ENCODE results near the gene RAD1.
"Not testable (repeated sequence)": the region's sequence is repeated elsewhere in the genome, so short reads cannot be mapped to it uniquely, and the experiment has no call there.

Gene RAD1

GRCh38 chr5:34915139-34915855 lies at the start of gene RAD1, which contains the start of gene BRIX1:
RAD1 (minus strand) TSS chr5:34915504; CDS start chr5:34914892, 612 bp downstream.
BRIX1 (plus strand) TSS chr5:34915711; CDS start chr5:34915739, 28 bp downstream.
- in situ Hi-C loops (cut with MboI; ENCODE audit: low sequenced_read_pairs), result no loop called here

- in situ Hi-C loops (cut with MboI; ENCODE audit: low sequenced_read_pairs), result no loop called here
These were observed 44.0 kb upstream of the RAD1 start for GRCh38 chr5:34959323-34959722.

- in situ Hi-C loops (cut with MboI; ENCODE audit: low sequenced_read_pairs), result no loop called here
These were observed 42.8 kb upstream of the RAD1 start for GRCh38 chr5:34957857-34958690.

- in situ Hi-C loops (cut with MboI; ENCODE audit: low sequenced_read_pairs), result no loop called here
These were observed 42.0 kb upstream of the RAD1 start for GRCh38 chr5:34957321-34957720.

GRCh38 chr5:34944460-34945047 lies 29.2 kb upstream of the RAD1 start:
- in situ Hi-C loops (cut with MboI; ENCODE audit: low sequenced_read_pairs), result no loop called here

GRCh38 chr5:34944044-34944443 lies 28.7 kb upstream of the RAD1 start:
- in situ Hi-C loops (cut with MboI; ENCODE audit: low sequenced_read_pairs), result no loop called here

- in situ Hi-C loops (cut with MboI; ENCODE audit: low sequenced_read_pairs), result no loop called here
These were observed 26.6 kb upstream of the RAD1 start for GRCh38 chr5:34941936-34942335.

- in situ Hi-C loops (cut with MboI; ENCODE audit: low sequenced_read_pairs), result no loop called here
These were observed 17.6 kb upstream of the RAD1 start for GRCh38 chr5:34932947-34933346.

- in situ Hi-C loops (cut with MboI; ENCODE audit: low sequenced_read_pairs), result no loop called here
These were observed 15.6 kb upstream of the RAD1 start for GRCh38 chr5:34930870-34931269.

- in situ Hi-C loops (cut with MboI; ENCODE audit: low sequenced_read_pairs), result no loop called here
These were observed 15.1 kb upstream of the RAD1 start for GRCh38 chr5:34930462-34930844.

- in situ Hi-C loops (cut with MboI; ENCODE audit: low sequenced_read_pairs), result no loop called here
These were observed 14.6 kb upstream of the RAD1 start for GRCh38 chr5:34929720-34930461.

- in situ Hi-C loops (cut with MboI; ENCODE audit: low sequenced_read_pairs), result no loop called here
These were observed 13.9 kb upstream of the RAD1 start, which contains the start of gene DNAJC21 for GRCh38 chr5:34929134-34929719. DNAJC21 (plus strand) TSS chr5:34929559; CDS start chr5:34929820, 261 bp downstream.

- in situ Hi-C loops (cut with MboI; ENCODE audit: low sequenced_read_pairs), result no loop called here
These were observed 13.0 kb upstream of the RAD1 start for GRCh38 chr5:34928267-34928666.

GRCh38 chr5:34927785-34928184 lies 12.5 kb upstream of the RAD1 start:
- in situ Hi-C loops (cut with MboI; ENCODE audit: low sequenced_read_pairs), result no loop called here

- in situ Hi-C loops (cut with MboI; ENCODE audit: low sequenced_read_pairs), result no loop called here
These were observed 11.1 kb upstream of the RAD1 start for GRCh38 chr5:34926318-34926888.

GRCh38 chr5:34924462-34924765 lies 9.1 kb upstream of the RAD1 start:
- in situ Hi-C loops (cut with MboI; ENCODE audit: low sequenced_read_pairs), result no loop called here

GRCh38 chr5:34923694-34924461 lies 8.6 kb upstream of the RAD1 start:
- in situ Hi-C loops (cut with MboI; ENCODE audit: low sequenced_read_pairs), result no loop called here

- in situ Hi-C loops (cut with MboI; ENCODE audit: low sequenced_read_pairs), result not testable (repeated sequence)
These were observed 8.0 kb upstream of the RAD1 start for GRCh38 chr5:34923256-34923655.

GRCh38 chr5:34919077-34919476 lies 3.8 kb upstream of the RAD1 start:
- in situ Hi-C loops (cut with MboI; ENCODE audit: low sequenced_read_pairs), result no loop called here

GRCh38 chr5:34918025-34918424 lies 2.7 kb upstream of the RAD1 start:
- in situ Hi-C loops (cut with MboI; ENCODE audit: low sequenced_read_pairs), result no loop called here

Data from HL-60/S4 treated with retinoic acid at 250 ng/mL for 4 days and 3 days (cell line).